Mucosa of descending colon (tissue), 3 donors: ENCODE data around the gene PUDP. TPM values are rescaled to one million over a fixed set of nuclear protein-coding genes. Genes with fewer than 3 reads are reported as not detected.

Experiments used
- ATAC-seq: fragments of 200-7000 bp; cut with Tn5 transposase; one replicate; pipeline ENCODE4 v1.9.1; 2020; ENCODE audit warnings: mild to moderate bottlenecking, moderate library complexity
- DNase-seq, 3 donors: peaks; one replicate each; pipeline ENCODE4 v3.0.0-alpha.2; 2020
- H3K36me3 ChIP-seq: fragments of 200-600 bp; one replicate; pipeline ENCODE4 v1.8.0; 2021; ENCODE audit warnings: low read depth, mild to moderate bottlenecking
- H3K4me1 ChIP-seq: fragments of 200-600 bp; one replicate; pipeline ENCODE4 v1.8.0; 2021; ENCODE audit warnings: low read depth, mild to moderate bottlenecking
- H3K4me3 ChIP-seq: fragments of 200-600 bp; one replicate; pipeline ENCODE4 v1.8.0; 2021; ENCODE audit warnings: mild to moderate bottlenecking
- H3K9me3 ChIP-seq: fragments of 200-600 bp; one replicate; pipeline ENCODE4 v1.8.0; 2021; ENCODE audit warnings: mild to moderate bottlenecking
- intact Hi-C, 2 donors: fragments of 100-400 bp; cut with DNase I in 1 of 2; cut with micrococcal nuclease in 1 of 2; formaldehyde crosslinking; loops; one replicate each; pipeline versions ENCODE4 v1.11.0 to v1.11.1; 2022; cut with DNase I, micrococcal nuclease
- total RNA-seq, 3 donors: library from RNA; stranded (reverse); fragmentation: NEBNext Ultra II Directional in 2 of 3; extraction: Animal tissue kit (Norgen Biotek cat#: 25700) in 2 of 3; gene quantifications; one replicate each; pipeline versions ENCODE4 v1.2.1 to v1.2.4, GENCODE V29; 2021 to 2023
- TF ChIP-seq, protein P1 (sequence below): fragments of 200-600 bp; IDR thresholded peaks from one replicate; pipeline ENCODE4 v1.8.0; 2022; ENCODE audit warnings: antibody characterized with exemption, mild to moderate bottlenecking
- donor health status: DM: no; HTN: no; CAD: no; lungs with moderate emphysema.
- donor health status: DM: no; HTN: no; CAD: no.
- donor health status: DM: no; HTN: yes; CAD: no.

PUDP gene
- total RNA-seq, 3 donors from 2014 or later = 16.4 to 38.5 (median 32.3) TPM

DNA sequence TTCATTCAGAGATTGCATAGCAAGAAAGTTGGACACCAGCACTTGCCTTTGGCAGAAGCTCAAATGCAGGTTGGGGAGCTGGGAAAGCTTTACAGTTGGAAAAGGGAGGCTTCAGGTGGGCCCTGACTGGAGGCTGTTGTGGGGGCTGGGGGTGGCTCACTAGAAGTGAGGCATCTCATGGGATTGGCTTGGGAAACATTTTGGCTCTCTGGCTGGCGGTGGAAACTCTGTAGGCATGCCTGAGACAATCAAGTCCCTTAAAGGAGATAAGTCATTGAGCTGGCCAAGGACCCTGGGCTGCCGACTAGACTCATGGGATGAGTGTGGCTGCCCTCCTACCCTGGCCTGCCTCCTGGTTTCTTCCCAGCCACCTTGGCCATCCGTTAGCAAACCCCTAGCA lies 31.9 kb downstream of the PUDP start:
- no peak overlapping the region for H3K4me3 ChIP-seq
- peaks cover 11% of the 10 kb centered on the region for H3K4me1 ChIP-seq
- intact Hi-C loops = no loop called here
- no peaks in the 10 kb centered on the region for H3K36me3 ChIP-seq
- TF ChIP-seq, protein P1, sequence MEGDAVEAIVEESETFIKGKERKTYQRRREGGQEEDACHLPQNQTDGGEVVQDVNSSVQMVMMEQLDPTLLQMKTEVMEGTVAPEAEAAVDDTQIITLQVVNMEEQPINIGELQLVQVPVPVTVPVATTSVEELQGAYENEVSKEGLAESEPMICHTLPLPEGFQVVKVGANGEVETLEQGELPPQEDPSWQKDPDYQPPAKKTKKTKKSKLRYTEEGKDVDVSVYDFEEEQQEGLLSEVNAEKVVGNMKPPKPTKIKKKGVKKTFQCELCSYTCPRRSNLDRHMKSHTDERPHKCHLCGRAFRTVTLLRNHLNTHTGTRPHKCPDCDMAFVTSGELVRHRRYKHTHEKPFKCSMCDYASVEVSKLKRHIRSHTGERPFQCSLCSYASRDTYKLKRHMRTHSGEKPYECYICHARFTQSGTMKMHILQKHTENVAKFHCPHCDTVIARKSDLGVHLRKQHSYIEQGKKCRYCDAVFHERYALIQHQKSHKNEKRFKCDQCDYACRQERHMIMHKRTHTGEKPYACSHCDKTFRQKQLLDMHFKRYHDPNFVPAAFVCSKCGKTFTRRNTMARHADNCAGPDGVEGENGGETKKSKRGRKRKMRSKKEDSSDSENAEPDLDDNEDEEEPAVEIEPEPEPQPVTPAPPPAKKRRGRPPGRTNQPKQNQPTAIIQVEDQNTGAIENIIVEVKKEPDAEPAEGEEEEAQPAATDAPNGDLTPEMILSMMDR = no peak
- ATAC-seq (no peak), DNase-seq (no peak)
- H3K9me3 ChIP-seq = no peaks in the 10 kb centered on the region

DNA sequence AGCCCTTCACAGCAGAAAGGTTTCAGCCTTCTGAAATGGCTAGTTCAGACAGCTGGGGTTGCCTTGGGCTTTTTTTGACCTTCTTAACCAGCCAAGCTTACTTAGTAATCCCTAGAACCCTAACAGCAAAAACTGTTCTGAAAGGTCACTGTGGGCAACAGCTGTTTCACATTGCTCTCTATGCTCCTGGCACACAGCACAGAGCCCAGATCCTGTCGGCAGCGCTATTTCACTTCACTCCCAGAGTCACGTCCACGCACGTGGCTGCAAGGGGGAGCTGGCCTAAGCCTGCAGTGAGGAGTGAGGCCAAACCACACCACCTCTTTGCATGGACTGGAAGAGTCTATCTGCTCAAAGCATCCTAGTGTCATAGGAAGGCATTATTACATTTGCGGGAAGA lies 32.4 kb downstream of the PUDP start:
- no peaks in the 10 kb centered on the region for H3K9me3 ChIP-seq
- DNase-seq (no peak), ATAC-seq (no peak)
- no peaks in the 10 kb centered on the region for H3K36me3 ChIP-seq
- intact Hi-C loops = no loop called here
- no peak overlapping the region for H3K4me3 ChIP-seq
- TF ChIP-seq, protein P1 = no peak
- peaks cover 10% of the 10 kb centered on the region for H3K4me1 ChIP-seq

DNA sequence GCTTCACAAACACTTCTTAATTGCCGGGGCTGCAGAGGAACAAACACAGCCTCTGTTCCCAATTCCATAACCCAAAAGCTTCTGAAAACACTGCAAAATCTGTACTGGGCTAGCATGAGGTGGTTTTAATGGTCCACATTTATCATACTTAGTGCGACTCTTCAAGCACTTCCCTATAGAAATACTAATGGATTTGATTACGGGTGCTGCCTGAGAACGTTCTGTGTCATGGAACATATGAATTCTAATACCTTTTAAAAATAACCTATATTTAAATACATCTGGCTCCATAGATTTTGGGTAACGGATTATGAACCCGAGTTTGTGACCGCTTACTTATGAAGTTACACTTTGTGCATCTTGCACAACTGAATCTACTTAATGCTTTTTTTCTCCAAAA lies 35.9 kb downstream of the PUDP start:
- no peak overlapping the region for H3K4me3 ChIP-seq
- ATAC-seq (no peak), DNase-seq (no peak)
- H3K4me1 ChIP-seq = no peaks in the 10 kb centered on the region
- no peaks in the 10 kb centered on the region for H3K36me3 ChIP-seq
- intact Hi-C loops = no loop called here
- TF ChIP-seq, protein P1 = no peak
- H3K9me3 ChIP-seq = no peaks in the 10 kb centered on the region

DNA sequence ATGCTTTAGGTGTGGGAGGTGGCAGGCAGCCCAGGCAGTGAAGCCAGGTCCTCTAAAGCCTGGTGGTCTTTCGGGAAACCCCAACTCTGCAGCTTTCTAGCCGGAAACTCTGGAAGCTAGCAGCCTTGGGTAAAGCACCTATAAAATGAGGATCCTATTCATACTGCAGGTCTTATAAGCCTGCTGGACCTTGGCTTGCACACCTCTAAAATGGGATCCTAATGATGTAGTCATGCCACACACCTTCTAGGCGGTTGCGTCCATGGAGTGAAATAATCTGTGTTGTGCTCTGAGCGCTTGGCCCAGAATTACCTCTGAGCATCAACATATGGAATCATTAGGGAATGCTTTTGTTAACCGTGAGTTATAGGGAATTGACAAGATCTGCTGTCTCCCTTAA lies 36.4 kb downstream of the PUDP start:
- intact Hi-C loops = no loop called here
- DNase-seq = no peak
- TF ChIP-seq, protein P1 = no peak
- no peak overlapping the region for H3K4me3 ChIP-seq
- H3K9me3 ChIP-seq = no peaks in the 10 kb centered on the region
- H3K36me3 ChIP-seq = no peaks in the 10 kb centered on the region
- H3K4me1 ChIP-seq = no peaks in the 10 kb centered on the region
- no peak for ATAC-seq

DNA sequence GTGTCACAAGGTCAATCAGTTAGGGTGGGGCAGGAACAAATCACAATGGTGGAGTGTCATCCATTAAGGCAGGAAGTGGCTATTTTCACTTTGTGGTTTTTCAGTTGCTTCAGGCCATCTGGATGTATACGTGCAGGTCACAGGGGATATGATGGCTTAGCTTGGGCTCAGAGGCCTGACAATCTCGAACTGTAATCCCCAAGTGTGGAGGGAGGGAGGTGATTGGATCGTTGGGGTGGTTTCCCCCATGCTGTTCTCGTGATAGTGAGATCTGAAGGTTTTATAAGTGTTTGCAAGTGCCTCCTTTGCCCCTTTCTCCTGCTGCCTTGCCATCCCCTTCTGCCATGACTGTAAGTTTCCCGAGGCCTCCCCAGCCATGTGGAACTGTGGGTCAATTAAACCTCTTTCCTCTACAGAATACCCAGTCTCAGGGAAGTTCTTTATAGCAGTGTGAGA lies 37.1 kb downstream of the PUDP start:
- Histone ChIP-seq H3K9me3 (no peaks in the 10 kb centered on the region), H3K4me1 (no peaks in the 10 kb centered on the region), H3K36me3 (no peaks in the 10 kb centered on the region), H3K4me3 (no peak overlapping the region)
- intact Hi-C loops = no loop called here
- TF ChIP-seq, protein P1 = no peak
- peak; percentile 52 for ATAC-seq
- DNase-seq = no peak
